Measurements from ENCODE around the gene SLIT3.

SLIT3 gene

DNA sequence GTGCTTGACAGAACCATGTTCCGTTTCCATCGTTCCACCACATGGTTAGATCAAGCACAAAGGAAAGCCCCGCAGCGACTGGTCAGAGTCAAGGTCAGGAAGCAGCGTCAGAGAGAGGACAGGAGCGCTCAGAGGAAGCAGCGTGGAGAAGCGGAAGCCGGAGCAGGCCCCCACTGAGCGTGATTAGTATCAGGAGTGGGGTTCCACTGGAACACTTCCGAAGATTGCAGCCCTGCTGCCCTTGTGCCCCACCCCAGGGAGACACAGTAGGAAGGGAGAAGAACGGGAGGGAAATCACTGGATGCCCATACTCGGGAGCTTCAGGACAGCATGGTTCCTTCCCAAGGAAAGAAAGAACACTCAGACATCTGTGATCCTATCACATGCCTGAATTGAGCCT, 532.8 kb downstream of the SLIT3 start:
- H3K36me3 ChIP-seq (ENCODE audit: control insufficient read depth, insufficient read depth, low read length), result no peaks in the 10 kb centered on the region
- peaks cover 14% of the 10 kb centered on the region for H3K9me3 ChIP-seq (ENCODE audit: control insufficient read depth, insufficient read depth, low read depth, low read length)
- no peak overlapping the region for H3K4me3 ChIP-seq (ENCODE audit: low read depth, low read length)
- H3K9ac ChIP-seq (ENCODE audit: low read length), result no peak overlapping the region
- no peak overlapping the region for H3K27ac ChIP-seq (ENCODE audit: low read depth, low read length)
- H3K4me1 ChIP-seq (ENCODE audit: control insufficient read depth, insufficient read depth, low read length), result no peaks in the 10 kb centered on the region
- no peaks in the 10 kb centered on the region for H3K27me3 ChIP-seq (ENCODE audit: control insufficient read depth, insufficient read depth, low read length)

DNA sequence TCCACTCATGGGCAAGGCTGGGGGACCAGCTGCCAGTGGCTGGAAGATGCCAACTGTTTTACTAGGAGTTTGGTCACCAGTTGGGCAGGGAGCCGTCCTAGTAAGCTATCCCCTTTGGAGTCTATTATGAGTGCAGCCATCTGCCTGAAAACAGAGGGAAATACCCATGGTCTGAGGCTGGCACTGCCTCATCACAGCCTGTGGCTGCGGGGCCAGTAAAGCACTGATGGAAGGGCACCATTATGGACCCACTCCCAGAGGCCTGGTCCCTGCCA, 534.6 kb downstream of the SLIT3 start:
- peaks cover 14% of the 10 kb centered on the region for H3K9me3 ChIP-seq (ENCODE audit: control insufficient read depth, insufficient read depth, low read depth, low read length)
- H3K4me1 ChIP-seq (ENCODE audit: control insufficient read depth, insufficient read depth, low read length), result no peaks in the 10 kb centered on the region
- H3K4me3 ChIP-seq (ENCODE audit: low read depth, low read length), result no peak overlapping the region
- no peak overlapping the region for H3K27ac ChIP-seq (ENCODE audit: low read depth, low read length)
- H3K36me3 ChIP-seq (ENCODE audit: control insufficient read depth, insufficient read depth, low read length), result no peaks in the 10 kb centered on the region
- no peak overlapping the region for H3K9ac ChIP-seq (ENCODE audit: low read length)
- no peaks in the 10 kb centered on the region for H3K27me3 ChIP-seq (ENCODE audit: control insufficient read depth, insufficient read depth, low read length)

DNA sequence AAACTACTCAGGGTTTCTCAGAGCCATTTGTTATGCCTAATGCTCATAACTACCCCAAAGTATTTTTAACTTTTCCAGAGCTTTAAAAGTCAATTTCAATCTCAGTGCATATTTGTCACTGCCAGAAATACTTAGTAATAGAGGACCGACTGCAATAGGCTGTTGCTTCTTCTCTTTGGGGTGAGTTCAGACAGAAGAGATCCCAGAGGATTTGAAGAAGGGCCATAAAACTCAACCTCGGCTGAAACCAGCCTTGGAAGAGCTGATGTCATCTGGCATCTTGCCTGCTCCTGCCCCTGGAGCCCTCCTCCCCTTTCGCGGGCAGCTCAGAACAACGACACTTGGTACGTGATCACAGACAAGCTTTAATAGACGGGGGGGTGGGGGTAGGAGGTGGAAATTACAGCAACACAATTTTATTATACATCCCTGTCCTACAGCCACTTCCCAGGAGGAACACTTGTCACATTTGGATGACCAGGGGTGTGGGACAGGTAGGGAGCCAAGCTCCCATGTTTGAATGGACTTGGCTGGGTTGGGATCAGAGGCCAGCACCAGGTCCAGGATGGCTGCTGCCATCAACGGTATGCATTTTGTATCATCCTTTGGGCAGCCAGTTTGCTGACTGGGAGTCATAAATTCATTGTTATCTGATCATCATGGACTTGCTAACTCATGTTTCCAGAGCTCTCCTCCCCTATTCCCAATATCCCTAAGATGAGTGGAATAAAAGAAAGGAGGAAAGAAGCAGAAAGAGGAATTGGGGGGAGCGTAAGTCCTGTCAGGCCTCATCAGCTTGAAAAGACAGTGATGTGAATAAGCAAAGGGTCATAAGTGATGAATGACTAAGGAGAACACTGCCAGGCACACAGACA, 535.2 kb downstream of the SLIT3 start:
- no peak overlapping the region for H3K4me3 ChIP-seq (ENCODE audit: low read depth, low read length)
- H3K9me3 ChIP-seq (ENCODE audit: control insufficient read depth, insufficient read depth, low read depth, low read length), result peaks cover 14% of the 10 kb centered on the region
- no peak overlapping the region for H3K27ac ChIP-seq (ENCODE audit: low read depth, low read length)
- H3K4me1 ChIP-seq (ENCODE audit: control insufficient read depth, insufficient read depth, low read length), result no peaks in the 10 kb centered on the region
- no peaks in the 10 kb centered on the region for H3K36me3 ChIP-seq (ENCODE audit: control insufficient read depth, insufficient read depth, low read length)
- no peak overlapping the region for H3K9ac ChIP-seq (ENCODE audit: low read length)
- H3K27me3 ChIP-seq (ENCODE audit: control insufficient read depth, insufficient read depth, low read length), result no peaks in the 10 kb centered on the region

DNA sequence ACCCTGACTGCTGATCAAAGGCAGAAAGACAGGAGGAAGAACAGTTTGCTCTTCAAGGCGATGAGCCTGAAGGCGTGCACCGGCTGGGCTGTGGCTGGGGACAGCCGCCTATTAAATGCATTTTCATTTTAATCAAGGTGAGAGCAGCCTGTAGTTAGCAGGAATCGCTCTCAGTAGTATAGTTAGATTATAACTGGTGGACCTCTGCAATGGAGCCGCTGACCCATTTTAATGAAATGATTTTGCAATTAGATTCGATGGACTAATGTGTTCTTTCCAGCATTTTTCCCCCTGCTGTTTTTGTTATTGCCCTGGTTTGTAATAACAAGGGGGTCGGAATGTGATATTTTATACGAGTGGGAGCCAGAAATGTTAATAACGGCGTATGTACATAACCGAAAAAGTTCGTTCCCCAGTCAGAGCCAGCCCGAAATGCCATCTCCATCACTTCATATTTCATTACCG, 535.8 kb downstream of the SLIT3 start:
- peaks cover 14% of the 10 kb centered on the region for H3K9me3 ChIP-seq (ENCODE audit: control insufficient read depth, insufficient read depth, low read depth, low read length)
- H3K4me1 ChIP-seq (ENCODE audit: control insufficient read depth, insufficient read depth, low read length), result no peaks in the 10 kb centered on the region
- no peaks in the 10 kb centered on the region for H3K36me3 ChIP-seq (ENCODE audit: control insufficient read depth, insufficient read depth, low read length)
- no peak overlapping the region for H3K9ac ChIP-seq (ENCODE audit: low read length)
- no peak overlapping the region for H3K4me3 ChIP-seq (ENCODE audit: low read depth, low read length)
- H3K27me3 ChIP-seq (ENCODE audit: control insufficient read depth, insufficient read depth, low read length), result no peaks in the 10 kb centered on the region
- H3K27ac ChIP-seq (ENCODE audit: low read depth, low read length), result no peak overlapping the region

DNA sequence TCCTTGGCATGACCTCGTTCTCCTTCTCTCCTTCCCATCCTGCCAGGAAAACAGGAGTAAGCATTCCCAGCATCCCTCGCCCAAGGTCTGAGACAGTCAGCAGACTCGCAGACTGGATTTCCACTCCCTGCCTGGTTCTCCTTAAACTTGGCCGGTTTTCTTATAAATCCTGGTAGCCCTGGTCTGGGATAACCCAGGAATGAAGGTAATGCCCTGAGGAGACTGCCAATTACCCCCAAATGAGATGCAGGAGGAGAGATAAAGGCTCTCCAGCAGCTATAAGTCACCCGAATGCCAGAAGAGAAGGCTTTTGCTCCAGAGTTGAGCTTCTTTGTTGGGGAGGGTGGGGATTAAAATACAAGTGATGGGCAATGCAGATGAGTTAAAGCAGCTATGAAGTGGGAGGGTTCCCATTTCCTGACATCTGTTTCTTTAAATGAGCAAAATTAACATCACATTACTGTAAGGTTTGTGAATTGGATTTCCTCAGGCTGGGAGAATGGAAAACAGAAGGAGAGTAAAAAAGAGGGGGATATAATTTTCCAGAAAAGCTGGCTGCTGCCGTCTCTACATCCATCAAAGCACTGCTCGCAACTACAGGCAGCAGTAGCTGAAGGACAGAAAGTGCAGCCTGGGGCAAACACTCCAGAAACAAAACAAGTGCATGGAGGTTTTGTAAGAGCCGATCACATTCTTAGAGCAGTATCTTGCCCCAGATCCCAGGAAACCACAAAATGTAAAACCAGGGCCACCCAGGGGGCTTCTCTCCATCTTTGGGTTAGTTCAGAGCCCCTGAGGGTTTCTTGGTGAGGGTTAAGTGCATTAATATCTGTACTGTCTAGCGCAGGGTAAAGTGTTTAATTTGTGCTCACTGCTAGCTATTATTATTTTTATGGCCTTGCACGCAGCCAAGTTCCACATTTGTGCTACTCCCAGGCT, 544.2 kb downstream of the SLIT3 start:
- Histone ChIP-seq H3K27me3 (ENCODE audit: control insufficient read depth, insufficient read depth, low read length) (no peaks in the 10 kb centered on the region), H3K36me3 (ENCODE audit: control insufficient read depth, insufficient read depth, low read length) (no peaks in the 10 kb centered on the region), H3K9me3 (ENCODE audit: control insufficient read depth, insufficient read depth, low read depth, low read length) (no peaks in the 10 kb centered on the region), H3K4me1 (ENCODE audit: control insufficient read depth, insufficient read depth, low read length) (peaks cover 11% of the 10 kb centered on the region), H3K27ac (ENCODE audit: low read depth, low read length) (no peak overlapping the region), H3K9ac (ENCODE audit: low read length) (no peak overlapping the region), H3K4me3 (ENCODE audit: low read depth, low read length) (no peak overlapping the region)

DNA sequence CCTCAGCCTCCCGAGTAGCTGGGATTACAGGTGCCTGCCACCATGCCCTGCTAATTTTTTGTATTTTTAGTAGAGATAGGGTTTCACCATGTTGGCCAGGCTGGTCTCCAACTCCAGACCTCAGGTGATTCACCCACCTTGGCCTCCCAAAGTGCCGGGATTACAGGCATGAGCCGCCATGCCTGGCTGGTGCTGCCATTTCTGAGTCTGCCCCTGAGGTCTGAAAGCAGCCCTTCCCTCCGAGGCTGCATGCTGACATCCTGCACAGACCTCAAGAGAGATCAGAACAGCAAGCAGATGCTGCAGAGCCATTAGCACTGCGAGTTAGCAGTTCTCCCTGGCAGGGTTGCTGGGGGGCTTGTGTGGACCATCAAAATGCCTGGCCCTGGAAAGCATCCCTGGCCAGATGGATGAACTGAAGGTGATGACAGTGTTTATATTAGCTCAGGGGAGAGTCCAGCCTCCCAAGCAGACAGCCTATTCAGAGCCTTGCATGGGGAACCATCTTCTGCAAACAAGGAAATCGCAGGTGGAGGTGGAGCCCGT, 545.3 kb downstream of the SLIT3 start:
- H3K27me3 ChIP-seq (ENCODE audit: control insufficient read depth, insufficient read depth, low read length), result no peaks in the 10 kb centered on the region
- H3K36me3 ChIP-seq (ENCODE audit: control insufficient read depth, insufficient read depth, low read length), result no peaks in the 10 kb centered on the region
- H3K27ac ChIP-seq (ENCODE audit: low read depth, low read length), result no peak overlapping the region
- peaks cover 11% of the 10 kb centered on the region for H3K4me1 ChIP-seq (ENCODE audit: control insufficient read depth, insufficient read depth, low read length)
- H3K9me3 ChIP-seq (ENCODE audit: control insufficient read depth, insufficient read depth, low read depth, low read length), result no peaks in the 10 kb centered on the region
- H3K9ac ChIP-seq (ENCODE audit: low read length), result no peak overlapping the region
- no peak overlapping the region for H3K4me3 ChIP-seq (ENCODE audit: low read depth, low read length)

DNA sequence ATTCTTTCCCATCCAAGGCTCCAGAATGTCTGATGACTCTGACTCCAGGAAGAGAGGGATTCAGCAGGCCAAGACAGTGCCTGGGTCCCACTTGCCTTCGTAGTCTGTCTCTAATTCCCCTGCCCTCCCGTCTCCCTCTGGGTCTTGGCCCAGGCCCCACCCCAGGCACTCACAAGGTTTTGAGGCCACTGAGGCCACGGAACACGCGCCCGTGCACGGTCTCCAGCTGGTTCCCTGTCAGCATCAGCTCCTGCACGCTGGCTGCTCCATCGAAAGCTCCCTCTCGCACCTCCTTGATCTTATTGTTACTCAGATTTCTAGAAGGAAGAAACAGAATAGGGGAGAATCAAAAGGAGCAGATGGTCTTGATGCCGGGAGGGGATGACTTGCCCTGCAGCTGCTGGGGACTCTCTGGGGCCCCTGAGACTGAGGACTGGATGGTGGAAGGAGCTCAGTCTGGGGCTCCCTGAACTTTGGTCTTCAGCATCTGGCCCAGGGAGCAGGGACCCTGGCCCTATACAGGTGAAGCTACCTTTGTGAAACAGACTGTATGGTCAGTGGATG, 547.2 kb downstream of the SLIT3 start:
- Histone ChIP-seq H3K9ac (ENCODE audit: low read length) (no peak overlapping the region), H3K4me1 (ENCODE audit: control insufficient read depth, insufficient read depth, low read length) (peaks cover 11% of the 10 kb centered on the region), H3K4me3 (ENCODE audit: low read depth, low read length) (no peak overlapping the region), H3K27ac (ENCODE audit: low read depth, low read length) (no peak overlapping the region), H3K36me3 (ENCODE audit: control insufficient read depth, insufficient read depth, low read length) (no peaks in the 10 kb centered on the region), H3K9me3 (ENCODE audit: control insufficient read depth, insufficient read depth, low read depth, low read length) (no peaks in the 10 kb centered on the region), H3K27me3 (ENCODE audit: control insufficient read depth, insufficient read depth, low read length) (no peaks in the 10 kb centered on the region)

DNA sequence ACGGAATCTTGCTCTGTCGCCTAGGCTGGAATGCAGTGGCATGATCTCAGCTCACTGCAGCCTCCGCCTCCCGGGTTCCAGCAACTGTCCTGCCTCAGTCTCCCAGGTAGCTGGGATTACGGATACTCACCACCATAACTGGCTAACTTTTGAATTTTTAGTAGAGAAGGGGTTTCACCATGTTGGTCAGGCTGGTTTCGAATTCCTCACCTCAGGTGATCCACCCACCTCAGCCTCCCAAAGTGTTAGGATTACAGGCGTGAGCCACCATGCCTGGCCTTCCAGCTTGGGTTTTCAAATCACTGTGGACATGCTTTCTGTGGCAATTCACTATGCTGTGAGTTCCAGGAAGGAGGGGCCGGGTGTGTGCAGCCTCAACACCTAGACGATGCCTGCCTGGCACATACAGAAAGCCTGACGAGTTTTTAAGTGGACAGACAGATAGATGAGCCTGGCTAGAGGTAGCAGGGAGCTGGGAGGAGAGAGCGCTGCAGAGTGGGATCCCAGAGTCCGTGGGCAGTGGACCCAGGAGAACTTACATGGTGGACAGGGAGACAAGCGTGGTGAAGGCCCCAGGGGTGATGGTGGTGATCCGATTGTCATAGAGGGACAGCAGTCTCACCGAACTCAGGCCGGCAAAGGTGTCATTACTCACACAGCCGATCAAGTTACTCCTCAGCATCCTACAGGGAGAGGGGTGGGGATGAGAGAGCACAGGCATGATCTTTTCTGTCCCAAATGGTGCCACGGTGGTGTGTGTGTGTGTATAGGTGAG, 548.3 kb downstream of the SLIT3 start:
- H3K9me3 ChIP-seq (ENCODE audit: control insufficient read depth, insufficient read depth, low read depth, low read length), result no peaks in the 10 kb centered on the region

DNA sequence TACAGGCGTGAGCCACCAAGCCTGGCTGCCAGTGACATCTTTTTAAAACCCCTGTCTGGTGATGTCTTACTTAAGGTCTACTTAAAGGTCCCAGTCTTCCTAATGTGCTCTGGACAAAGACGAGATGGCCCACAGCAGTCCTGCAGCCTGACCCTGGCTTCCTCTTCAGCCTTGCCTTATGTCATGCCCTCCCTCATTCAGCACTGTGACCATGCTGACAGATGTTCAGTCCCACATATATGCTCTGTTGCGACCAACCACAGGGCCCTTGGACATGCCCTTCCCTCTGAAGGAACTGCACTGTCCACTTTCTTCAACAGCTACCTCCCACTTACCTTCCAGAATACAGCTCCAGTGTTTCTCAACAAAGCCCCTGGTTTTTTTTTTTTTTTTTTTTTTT, 548.9 kb downstream of the SLIT3 start:
- peaks cover 12% of the 10 kb centered on the region for H3K27me3 ChIP-seq (ENCODE audit: control insufficient read depth, insufficient read depth, low read length)
- H3K4me1 ChIP-seq (ENCODE audit: control insufficient read depth, insufficient read depth, low read length), result peaks cover 14% of the 10 kb centered on the region
- no peak overlapping the region for H3K4me3 ChIP-seq (ENCODE audit: low read depth, low read length)
- no peak overlapping the region for H3K9ac ChIP-seq (ENCODE audit: low read length)
- no peaks in the 10 kb centered on the region for H3K36me3 ChIP-seq (ENCODE audit: control insufficient read depth, insufficient read depth, low read length)
- H3K9me3 ChIP-seq (ENCODE audit: control insufficient read depth, insufficient read depth, low read depth, low read length), result no peaks in the 10 kb centered on the region
- no peak overlapping the region for H3K27ac ChIP-seq (ENCODE audit: low read depth, low read length)

More for the DNA sequence above, 548.3 kb downstream of the SLIT3 start:
- no peak overlapping the region for H3K4me3 ChIP-seq (ENCODE audit: low read depth, low read length)
- no peak overlapping the region for H3K27ac ChIP-seq (ENCODE audit: low read depth, low read length)
- peaks cover 14% of the 10 kb centered on the region for H3K4me1 ChIP-seq (ENCODE audit: control insufficient read depth, insufficient read depth, low read length)
- no peaks in the 10 kb centered on the region for H3K36me3 ChIP-seq (ENCODE audit: control insufficient read depth, insufficient read depth, low read length)
- no peak overlapping the region for H3K9ac ChIP-seq (ENCODE audit: low read length)
- H3K27me3 ChIP-seq (ENCODE audit: control insufficient read depth, insufficient read depth, low read length), result peaks cover 6% of the 10 kb centered on the region

DNA sequence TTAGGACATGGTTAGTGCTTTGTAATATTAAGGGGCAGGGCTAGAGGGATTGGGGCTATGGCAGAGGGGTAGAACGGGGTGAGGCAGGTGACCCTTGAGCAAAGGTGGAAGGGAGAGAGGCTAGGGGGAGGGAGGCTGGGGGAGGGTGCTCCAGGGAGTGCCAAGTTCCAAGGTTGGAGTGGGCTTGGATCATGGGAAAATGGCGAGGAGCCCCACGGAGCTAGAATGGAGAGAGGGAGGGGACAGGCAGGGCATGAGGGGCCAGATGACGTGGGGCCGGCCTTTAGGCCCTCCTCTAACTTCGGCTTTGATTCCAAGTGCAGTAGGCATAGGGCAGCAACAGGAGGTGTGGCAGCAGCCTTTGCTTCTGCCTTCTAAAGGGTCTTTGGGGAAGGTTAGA, 550.0 kb downstream of the SLIT3 start:
- Histone ChIP-seq H3K9me3 (ENCODE audit: control insufficient read depth, insufficient read depth, low read depth, low read length) (no peaks in the 10 kb centered on the region), H3K9ac (ENCODE audit: low read length) (no peak overlapping the region), H3K27ac (ENCODE audit: low read depth, low read length) (no peak overlapping the region), H3K36me3 (ENCODE audit: control insufficient read depth, insufficient read depth, low read length) (no peaks in the 10 kb centered on the region; the same call in 1 of the 2 replicates), H3K4me3 (ENCODE audit: low read depth, low read length) (no peak overlapping the region), H3K4me1 (ENCODE audit: control insufficient read depth, insufficient read depth, low read length) (peaks cover 3% of the 10 kb centered on the region; the same call in 1 of the 2 replicates), H3K27me3 (ENCODE audit: control insufficient read depth, insufficient read depth, low read length) (peaks cover 15% of the 10 kb centered on the region)

Data from HUES6 (cell line).